NCI-H2196 treated with DMSO at 0.1 percent for 48 hours (cell line): ENCODE data around the gene HCN2.
A peak's percentile ranks its signal among the peaks of the same experiment; 100 is the strongest.

Experiments
- DNase-seq: peaks from one replicate; lab custom pipeline; 2025; ENCODE audit not compliant: unreplicated experiment; lab: John Stamatoyannopoulos, UW

Gene HCN2

GRCh38 chr19:633786-634639, 44.3 kb downstream of the HCN2 start:
- no peak for DNase-seq

- no peak for DNase-seq
Measured at GRCh38 chr19:634975-635652, 45.4 kb downstream of the HCN2 start.

- DNase-seq, result no peak
Measured at GRCh38 chr19:638906-639252, 49.2 kb downstream of the HCN2 start.

- peak; percentile 73 for DNase-seq
Measured at GRCh38 chr19:639253-640160, 49.8 kb downstream of the HCN2 start, which contains the start of gene FGF22. Gene FGF22 (plus strand): TSS chr19:639879. CDS start chr19:639926, 47 bp downstream.

GRCh38 chr19:640161-640558, 50.5 kb downstream of the HCN2 start:
- no peak for DNase-seq

- no peak for DNase-seq
Measured at GRCh38 chr19:640606-641189, 51.0 kb downstream of the HCN2 start.

- no peak for DNase-seq
Measured at GRCh38 chr19:641702-642101, 52.0 kb downstream of the HCN2 start.

GRCh38 chr19:642767-643727, 53.4 kb downstream of the HCN2 start:
- no peak for DNase-seq

- DNase-seq, result no peak
Measured at GRCh38 chr19:643736-644135, 54.1 kb downstream of the HCN2 start.

GRCh38 chr19:644363-644762, 54.7 kb downstream of the HCN2 start:
- no peak for DNase-seq

- no peak for DNase-seq
Measured at GRCh38 chr19:644789-645188, 55.1 kb downstream of the HCN2 start.

- DNase-seq, result no peak
Measured at GRCh38 chr19:645912-646778, 56.5 kb downstream of the HCN2 start.

- DNase-seq, result no peak
Measured at GRCh38 chr19:646779-647565, 57.3 kb downstream of the HCN2 start.

GRCh38 chr19:647566-648284, 58.0 kb downstream of the HCN2 start:
- no peak for DNase-seq

- DNase-seq, result no peak
Measured at GRCh38 chr19:648305-648704, 58.6 kb downstream of the HCN2 start.

GRCh38 chr19:648904-649801, 59.5 kb downstream of the HCN2 start:
- no peak for DNase-seq

GRCh38 chr19:650121-650520, 60.4 kb downstream of the HCN2 start:
- DNase-seq, result no peak
